ENCODE results near the gene NDUFB5.

GRCh38 chr3:179608931-179609720 is 4.5 kb downstream of the NDUFB5 start:
- TF ChIP-seq, protein P1, sequence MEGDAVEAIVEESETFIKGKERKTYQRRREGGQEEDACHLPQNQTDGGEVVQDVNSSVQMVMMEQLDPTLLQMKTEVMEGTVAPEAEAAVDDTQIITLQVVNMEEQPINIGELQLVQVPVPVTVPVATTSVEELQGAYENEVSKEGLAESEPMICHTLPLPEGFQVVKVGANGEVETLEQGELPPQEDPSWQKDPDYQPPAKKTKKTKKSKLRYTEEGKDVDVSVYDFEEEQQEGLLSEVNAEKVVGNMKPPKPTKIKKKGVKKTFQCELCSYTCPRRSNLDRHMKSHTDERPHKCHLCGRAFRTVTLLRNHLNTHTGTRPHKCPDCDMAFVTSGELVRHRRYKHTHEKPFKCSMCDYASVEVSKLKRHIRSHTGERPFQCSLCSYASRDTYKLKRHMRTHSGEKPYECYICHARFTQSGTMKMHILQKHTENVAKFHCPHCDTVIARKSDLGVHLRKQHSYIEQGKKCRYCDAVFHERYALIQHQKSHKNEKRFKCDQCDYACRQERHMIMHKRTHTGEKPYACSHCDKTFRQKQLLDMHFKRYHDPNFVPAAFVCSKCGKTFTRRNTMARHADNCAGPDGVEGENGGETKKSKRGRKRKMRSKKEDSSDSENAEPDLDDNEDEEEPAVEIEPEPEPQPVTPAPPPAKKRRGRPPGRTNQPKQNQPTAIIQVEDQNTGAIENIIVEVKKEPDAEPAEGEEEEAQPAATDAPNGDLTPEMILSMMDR (IDR thresholded peaks at IDR 0.05) = no peak
- no peak for TF ChIP-seq EZH2 (IDR thresholded peaks at IDR 0.05; ENCODE audit: borderline replicate concordance, insufficient read depth, low read depth, low read length, poor library complexity, severe bottlenecking)
